NCI-H510A treated with DMSO at 0.1 percent for 48 hours (cell line): ENCODE measurements around the gene MVD.
"Not testable (repeated sequence)": the region's sequence is repeated elsewhere in the genome, so short reads cannot be mapped to it uniquely, and the experiment has no call there.

Experiments used
- DNase-seq: peaks from one replicate; lab custom pipeline; 2025; lab: John Stamatoyannopoulos, UW

MVD gene

DNA sequence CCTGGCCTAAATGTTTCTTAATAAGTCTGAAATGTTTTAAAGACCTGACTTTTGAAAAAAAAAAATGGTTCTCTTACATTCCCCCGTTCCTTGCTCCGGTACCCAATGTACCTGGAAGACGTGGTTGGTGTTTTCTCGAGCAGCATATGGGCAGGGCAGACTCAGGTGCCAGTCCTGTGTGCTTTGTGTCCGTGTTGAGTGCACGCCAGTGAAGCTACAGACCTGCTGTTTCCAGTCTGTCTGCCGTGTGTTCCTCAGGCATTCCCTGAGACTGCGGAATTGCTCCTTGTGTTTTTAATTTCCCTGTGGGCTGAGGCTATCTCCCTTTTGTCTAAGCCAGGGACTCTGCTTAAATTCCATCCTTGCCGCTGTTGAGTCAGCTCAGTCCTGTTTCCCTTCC, 36.2 kb downstream of the MVD start:
- DNase-seq, result no peak

DNA sequence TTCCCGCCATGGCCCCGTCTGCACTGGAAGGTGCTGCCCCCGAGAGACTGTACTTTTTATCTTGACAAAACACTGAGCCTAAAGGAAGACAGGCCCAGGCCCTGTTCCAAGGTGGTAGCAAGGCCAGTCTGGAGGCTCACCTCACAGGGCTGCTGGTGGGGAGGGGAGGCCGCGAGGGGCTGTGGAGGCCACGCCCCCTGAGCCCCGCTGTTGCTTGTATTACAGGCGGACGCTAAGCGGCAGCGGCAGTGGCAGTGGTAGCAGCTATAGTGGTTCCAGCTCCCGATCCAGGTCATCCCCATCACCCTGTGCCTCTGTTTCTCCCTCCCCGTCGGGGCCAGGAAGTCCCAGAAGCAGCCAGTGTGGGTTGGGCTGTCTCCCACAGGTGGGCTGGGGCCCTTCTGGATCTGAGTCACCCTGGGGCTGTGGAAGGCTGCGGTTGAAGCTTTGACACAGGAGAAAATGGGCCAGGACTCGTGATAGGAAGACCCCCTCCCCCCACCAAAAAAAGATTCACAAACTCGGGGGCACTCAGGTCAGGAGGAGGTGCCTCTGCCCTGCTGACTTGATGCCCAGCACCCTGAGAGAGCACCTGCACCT, 37.8 kb downstream of the MVD start:
- DNase-seq, result no peak

DNA sequence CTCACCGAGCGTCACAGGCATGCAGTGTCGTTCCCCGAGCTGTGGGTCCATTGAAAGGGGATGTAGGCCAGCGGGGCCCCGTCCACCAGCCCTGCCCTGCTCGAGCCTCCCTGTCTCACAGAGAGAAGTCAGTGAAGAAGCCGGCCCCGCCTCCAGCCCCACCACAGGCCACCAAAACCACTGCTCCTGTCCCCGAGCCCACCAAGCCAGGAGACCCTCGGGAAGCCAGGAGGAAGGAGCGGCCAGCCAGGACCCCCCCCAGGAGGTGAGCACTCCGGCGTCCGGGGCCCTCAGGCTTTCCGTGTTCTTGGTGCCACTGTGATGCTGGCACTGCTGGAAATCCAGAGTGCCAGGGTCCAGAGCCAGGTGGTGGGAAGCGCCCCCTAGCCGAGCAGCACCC, 38.4 kb downstream of the MVD start:
- DNase-seq, result no peak

DNA sequence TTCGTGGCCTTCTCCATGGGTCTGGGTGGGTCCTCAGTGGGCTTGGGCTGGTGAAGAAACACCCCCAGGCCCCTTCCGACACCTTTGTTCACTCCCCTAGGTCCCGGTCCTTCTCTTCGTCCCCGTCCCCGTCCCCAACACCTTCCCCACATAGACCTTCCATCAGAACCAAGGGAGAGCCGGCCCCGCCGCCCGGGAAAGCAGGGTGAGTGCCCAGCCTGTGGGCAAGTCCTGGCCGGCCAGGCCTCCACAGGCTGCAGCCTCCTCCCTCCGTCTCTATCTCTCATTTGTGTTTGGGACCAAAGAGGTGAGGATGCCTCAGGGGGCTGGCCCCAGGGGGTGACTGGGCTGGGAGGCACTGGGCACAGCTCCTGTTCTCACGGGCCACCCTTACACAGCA, 39.0 kb downstream of the MVD start:
- DNase-seq, result no peak

DNA sequence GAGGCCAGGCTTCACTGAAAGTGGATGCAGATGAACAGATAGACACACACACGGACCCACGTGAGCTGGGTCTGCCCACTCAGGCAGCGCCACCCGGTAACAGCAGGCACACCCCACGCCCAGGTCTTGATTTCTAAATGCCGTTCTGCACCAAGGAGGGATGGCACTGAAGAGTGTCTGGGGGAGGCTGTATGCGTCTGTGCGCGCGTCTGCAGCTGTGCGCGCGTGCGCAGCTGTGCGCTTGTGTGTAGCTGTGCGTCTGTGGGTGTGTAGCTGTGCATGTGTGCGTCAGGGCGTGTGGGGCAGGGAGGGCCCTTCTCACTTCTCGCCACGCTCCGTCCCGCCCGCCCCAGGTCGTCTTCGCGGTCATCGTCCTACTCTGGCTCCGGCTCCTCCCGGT, 40.0 kb downstream of the MVD start:
- DNase-seq, result no peak

DNA sequence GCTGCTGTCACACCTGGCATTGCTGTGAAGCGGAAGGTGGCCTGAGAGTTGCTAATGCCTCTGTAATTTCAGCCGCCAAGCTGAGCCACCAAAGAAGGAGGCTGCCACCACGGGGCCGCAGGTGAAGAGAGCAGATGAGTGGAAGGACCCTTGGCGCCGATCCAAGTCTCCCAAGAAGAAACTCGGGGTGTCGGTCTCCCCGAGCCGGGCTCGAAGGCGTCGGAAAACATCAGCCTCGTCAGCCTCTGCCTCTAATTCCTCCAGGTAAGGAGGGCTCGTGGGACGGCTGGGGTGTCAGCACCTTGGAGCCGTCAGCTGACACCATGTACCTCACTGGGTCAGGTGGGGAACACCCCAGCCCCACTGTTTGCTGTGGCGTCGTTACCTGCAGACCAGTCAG, 40.8 kb downstream of the MVD start:
- no peak for DNase-seq

DNA sequence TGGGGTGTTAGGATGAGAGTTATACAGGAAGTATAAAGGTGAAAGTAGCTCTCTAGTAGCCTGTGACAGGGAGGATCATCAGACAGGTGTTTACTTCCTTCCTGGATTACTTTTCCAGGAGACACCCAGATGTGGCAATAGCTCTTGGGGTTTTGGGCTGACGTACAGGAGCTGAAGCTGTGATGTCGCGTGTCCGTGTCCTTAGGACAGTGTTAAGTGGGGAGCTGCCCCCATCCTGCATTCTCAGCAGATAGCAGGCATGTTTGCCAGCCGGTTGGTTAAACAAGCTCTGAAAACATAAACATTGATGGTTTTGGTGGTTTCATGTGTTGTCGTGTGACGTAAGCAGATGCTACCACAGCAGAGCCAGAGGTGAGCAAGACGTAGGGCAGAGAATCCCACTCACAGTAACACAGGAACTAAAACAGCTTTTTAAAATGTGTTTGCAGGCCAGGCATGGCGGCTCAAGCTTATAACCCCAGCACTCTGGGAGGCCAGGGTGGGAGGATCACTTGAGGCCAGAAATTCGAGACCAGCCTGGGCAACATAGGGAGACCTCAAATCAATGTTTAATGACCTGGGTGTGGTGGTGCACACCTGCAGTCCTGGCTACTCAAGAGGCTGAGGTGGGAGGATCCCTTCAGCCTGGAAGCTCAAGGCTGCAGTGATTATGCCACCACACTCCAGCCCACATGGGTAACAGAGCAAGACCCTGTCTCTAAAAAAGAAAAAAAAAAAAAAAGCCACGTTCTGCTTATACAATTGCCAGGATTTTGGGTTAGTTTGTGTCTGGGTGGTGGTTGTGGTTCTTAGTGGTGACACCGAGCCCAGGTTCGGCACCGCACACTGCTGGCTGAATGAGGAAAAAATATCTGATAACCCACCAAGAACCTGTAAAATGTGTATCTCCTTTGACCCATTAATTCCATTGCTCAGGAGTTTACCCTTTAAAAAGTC, 42.8 kb downstream of the MVD start:
- DNase-seq, result no peak

DNA sequence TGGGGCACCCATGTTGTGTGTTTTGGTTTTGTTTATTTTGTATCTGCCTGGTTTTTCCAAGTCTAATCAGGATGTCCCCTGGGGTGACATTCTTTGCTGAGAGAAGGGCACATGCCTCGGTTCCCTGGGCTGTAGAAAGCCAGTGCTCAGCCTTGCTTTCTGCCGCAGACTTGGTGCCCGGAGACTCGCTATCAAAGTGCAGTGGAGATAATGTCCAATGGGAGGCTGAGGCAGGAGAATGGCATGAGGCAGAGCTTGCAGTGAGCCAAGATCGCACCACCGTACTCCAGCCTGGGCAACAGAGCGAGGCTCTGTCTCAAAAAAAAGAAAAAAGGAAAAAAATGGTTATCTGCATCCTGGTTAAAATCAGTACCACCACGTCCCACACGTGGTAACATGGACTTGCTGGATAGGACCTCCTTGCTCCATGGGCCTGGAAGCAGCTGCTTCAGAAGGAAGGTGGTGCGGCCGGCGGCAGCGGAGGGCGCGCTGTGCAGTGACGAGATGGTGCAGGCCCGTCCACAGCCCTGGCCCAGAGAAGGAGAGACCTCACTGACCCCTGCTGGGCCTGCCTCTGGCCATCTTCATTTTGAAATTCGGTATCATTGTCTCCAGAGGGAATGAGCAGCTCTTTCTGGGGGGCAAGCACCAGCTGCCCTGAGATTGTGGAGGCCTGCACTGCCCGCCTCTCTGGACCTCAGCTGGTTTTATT, 43.8 kb downstream of the MVD start:
- no peak for DNase-seq

DNA sequence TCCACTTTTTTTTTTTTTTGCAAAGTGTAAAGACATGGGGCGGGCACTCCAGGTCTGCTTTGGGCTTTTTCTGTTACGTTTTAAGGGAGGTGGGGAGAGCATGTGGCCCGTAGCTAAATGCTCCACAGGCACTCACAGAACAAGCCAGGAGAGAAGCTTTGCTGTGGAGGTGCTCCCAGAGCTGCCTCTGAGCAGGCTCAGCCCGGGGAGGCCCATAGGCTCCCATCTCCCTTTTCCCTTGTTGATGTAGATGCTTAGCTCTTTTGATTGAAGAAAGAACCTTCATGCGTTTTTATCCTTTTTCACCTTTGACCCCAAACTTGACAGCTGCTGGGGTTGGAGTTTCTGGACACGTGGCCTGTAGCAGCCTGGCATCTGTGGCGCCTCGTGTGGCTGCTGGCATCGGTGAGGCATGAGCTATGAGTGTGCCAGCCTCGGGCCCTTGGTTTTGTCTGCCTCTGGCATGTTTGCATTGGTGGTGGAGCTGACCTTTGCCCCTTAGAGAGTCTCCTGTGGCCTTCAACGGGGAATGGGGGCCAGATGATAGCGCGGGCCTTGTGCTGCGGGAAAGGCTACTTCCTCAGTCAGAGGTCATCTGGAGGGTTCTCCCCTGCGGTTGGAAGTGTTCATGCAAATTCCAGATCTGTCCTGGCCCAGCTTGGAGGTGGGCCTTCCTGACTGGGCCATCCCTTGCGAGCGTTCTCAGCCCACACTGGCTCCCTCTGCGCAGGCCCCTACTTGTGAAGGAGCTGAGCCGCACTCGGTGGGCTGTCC, 44.5 kb downstream of the MVD start:
- no peak for DNase-seq

DNA sequence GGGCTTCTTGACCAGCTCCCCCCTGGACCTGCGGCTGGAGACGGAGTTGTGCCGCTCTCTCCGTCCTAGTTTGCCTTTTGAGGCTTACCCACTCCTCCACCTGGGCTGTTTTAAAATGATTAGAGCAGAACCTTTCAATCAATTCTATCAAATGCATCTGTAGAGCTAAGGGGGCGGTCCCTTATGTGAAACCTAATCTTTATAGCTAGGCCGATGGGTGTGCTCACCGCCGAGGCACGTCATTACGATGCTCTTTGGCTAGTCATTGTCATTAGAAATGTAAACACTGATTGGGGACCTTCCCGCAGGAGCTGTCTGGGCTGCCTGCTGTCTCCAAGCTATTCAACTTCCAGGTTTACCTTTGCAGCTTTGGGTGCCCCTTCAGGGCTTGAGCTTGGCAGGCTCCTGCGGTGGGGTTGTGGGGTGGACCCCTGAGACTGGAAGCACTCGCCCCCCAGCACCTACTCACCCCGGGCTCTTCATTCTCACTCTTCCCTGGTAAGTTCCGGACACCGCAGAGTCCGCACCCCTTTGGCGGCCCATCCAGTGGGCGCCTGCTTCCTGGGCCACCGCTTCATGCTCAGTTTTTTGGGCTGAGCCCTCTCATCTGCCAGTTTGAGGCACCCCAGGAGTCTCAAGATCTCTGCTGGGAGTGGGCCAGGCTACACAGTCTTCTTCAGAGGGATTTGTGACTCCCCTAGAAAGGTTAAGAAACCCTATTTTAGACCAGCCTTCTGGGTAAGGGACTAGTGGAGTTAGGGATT, 45.4 kb downstream of the MVD start:
- peak; percentile 87 for DNase-seq

DNA sequence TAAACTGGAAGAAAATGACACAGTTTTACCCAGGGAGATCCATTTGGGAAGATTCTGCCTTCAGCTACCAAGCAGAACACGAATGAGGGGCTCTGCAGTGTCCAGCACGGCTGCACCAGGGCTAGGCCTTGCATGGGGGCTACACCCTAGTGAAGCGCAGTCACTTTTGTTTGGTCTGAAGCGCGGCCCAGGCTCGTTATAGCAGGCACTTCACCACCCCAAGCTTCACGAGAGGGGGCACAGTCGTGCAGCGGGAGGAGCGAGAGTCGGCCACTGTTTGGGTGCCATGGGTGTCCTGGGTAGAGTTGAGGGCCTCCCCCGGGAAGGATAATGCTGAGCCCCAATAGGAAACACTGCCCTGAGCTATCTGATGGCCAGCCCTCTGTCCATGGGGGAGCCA, 46.2 kb downstream of the MVD start:
- DNase-seq, result no peak

DNA sequence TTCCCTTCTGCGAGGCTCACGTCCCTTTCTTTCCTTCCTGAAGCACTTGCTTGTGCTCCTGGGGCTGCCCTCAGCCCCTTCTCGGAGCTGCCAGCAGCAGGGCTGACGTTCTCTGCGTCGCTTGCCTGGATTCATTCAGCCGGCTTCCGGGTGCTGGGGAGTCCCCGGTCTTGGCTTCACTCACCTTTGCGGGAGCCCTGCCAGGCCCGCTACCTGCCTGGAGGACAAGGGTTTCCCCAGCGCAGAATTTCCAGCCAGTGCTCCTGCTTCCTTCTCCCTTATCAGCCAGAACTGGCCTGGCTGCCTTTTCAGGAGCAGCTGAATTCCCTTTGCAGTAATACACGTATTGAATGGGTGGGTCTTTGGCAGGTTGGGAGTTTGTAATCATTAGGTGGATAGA, 46.6 kb downstream of the MVD start:
- peak; percentile 37 for DNase-seq

DNA sequence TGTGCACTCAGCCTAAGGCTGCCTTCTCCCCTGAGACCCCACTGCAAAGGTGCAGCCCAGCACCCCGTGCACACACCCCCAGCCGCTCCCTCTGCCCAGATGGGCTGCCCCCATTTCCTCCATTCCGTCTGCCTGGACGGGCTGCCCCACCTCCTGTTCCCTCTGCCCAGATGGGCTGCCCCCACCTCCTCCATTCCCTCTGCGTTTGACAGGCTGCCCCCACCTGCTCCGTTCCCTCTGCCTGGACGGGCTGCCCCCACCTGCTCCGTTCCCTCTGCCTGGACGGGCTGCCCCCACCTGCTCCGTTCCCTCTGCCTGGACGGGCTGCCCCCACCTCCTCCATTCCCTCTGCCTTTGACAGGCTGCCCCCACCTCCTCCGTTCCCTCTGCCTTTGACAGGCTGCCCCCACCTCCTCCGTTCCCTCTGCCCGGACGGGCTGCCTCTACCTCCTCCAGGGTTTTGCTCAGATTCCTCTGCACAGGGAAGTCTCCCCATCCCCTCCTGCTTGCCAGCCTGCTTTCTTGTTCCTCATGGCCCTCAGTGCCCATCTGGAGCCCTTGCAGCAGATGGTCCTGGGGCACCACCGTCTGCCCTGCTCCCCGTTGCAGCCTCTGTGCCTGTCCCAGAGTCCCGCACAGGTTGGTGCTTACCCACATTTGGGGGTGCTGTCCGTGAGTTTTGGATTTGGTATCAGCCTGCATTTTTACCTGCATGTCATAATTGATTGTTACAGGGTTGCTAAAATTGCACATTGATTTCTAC, 47.9 kb downstream of the MVD start:
- DNase-seq, result no peak

DNA sequence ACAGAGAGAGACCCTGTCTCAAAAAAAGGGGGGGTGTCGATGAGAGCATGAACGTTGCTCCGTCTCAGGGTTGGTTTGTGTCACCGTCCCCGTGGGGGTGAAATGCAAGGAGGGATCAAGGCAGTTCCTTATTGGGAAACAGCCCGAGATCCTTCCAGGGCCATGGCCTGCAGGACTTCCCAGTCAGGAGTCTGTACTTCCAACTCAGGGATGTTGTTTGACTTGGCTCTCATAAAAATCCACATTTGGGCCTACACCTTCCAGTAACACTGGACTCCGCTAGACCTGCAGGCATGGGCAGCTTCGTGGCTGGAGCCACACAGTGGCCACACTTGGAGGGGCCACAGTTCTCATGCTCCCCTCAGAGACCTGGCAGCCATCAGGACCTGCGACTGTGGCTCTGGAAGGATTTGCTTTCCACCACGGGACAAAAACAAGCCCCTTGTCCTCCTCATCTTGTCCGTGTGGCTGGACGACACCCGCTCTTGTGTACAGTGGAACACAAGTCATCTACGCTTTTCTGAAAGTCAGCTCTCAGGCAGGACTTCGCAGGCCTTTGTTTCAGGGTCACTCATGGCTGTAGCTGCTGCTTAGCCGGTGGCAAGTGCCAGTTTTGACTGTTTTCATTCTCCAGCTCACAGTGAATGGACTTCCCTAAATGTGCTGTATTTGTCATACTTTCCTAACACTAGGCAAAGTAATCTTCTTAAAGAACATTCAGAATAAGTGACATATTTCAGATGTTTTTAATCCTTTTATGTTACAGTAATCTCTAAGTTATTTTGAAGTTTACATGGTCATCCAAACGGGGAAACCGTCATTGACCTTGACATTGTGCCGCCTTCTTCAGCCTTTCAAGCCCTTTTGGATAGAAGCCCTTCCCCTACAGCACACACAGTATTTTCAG, 48.7 kb downstream of the MVD start:
- no peak for DNase-seq

DNA sequence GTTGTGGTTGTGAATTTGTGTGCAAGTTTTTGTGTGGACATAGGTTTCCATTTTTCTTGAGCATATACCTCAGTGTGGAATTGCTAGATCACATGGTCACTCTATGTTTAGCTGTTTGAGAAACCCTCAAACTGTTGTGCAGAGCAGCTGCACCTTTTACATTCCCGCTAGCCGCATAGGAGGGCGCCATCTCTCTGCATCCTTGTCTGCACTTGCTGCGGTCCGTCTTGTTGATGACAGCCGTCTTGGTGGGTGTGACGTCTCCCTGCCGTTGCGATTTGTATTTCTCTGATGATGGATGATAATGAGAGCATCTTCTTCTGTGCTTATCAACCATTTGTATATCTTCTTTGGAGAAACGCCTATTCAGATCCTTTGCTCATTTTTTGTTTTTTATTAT, 49.6 kb downstream of the MVD start:
- DNase-seq, result no peak

DNA sequence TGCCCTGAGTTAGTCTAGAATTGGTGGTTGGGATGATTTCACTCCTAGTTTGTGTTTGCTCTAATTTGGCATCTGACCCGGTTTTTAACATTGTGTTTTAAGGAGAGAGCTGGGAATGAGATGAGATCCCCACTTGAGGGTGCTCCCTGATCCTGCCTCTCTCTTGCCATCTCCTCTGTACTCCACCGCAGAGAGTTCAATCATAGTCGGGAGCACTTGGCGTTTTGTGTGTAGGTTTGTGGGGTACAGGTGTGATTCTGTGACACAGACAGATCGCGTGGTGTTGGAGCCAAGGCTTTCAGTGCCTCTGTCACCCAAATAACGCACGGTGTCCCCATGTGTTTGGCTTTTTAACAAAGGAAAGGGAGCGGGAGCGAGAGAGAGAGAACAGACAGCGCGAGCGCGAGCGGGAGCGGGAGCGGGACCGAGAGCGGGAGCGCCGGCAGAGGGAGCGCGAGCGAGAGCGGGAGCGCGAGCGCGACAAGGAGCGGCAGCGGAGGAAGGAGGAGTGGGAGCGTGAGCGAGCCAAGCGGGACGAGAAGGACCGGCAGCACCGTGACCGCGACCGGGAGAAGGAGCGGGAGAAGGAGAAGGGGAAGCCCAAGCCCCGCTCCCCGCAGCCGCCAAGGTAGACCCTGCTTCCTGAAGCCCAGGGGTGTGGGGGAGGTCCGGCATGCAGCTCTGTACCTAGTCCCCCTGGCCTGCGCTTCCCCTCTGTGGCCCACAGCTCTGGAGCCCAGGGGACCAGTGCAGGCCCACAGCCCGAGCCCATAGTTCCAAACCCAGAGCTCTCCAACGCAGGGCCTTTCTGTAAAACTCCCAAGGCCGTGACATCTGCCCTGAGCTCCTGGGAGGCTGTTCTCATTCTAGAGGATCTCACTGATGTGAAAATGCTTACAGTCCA, 51.7 kb downstream of the MVD start:
- DNase-seq, result no peak

DNA sequence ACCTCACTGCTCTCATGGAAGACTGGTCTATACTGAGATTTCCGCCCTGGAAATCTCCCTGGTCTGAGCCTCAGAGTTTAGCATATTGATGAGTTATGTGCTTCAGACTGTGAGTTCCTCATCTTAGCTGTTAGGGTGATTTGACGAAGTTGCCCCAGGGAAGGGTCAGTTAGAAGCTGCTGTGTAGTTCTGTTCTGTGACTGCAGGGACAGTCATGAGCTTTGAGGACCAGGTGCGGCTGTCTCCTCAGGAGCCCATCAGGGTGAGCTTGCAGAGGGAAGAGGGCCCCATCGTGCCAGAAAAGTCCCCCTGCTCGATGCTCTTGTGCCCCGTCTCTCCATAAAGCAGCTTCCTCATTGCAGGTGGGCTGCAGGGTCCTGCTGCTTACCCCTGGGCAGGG, 52.8 kb downstream of the MVD start:
- DNase-seq, result no peak

DNA sequence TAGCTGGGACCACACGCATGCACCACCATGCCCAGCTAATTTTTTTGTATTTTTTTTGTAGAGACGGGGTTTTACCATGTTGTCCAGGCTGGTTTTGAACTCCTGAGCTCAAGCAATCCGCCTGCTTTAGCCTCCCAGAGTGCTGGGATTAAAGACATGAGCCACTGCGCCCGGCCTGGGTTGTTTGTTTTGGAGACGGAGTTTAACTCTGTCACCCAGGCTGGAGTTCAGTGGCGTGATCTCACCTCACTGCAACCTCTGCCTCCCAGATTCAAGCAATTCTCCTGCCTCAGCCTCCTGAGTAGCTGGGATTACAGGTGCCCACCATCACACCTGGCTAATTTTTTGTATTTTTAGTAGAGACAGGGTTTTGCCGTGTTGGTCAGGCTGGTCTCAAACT, 53.5 kb downstream of the MVD start:
- DNase-seq, result not testable (repeated sequence)

DNA sequence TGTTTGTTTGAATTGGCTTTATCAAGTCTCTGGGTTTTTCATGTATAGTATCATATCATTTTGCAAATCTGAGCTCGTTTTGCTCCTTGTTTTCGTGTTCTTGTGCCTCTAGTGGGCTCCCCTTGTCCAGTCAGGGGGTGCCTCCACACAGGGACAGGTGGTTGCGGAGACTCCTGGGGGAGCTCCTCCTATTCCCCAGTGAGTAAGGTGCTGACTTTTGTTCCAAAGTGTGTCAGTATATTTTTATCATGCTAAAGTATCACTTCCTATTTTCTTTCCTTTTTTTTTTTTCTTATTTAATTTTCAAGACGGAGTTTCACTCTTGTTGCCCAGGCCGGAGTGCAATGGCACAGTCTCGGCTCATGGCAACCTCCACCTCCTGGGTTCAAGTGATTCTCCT, 54.8 kb downstream of the MVD start:
- no peak for DNase-seq
